Measurements from ENCODE around the gene RHOD.

The RHOD gene

GRCh38 chr11:67056267-67057204 is at the start of gene RHOD:
RHOD (plus strand) TSS chr11:67056847; CDS start chr11:67056903, 56 bp downstream.
- no peak for FAIRE-seq

DNA sequence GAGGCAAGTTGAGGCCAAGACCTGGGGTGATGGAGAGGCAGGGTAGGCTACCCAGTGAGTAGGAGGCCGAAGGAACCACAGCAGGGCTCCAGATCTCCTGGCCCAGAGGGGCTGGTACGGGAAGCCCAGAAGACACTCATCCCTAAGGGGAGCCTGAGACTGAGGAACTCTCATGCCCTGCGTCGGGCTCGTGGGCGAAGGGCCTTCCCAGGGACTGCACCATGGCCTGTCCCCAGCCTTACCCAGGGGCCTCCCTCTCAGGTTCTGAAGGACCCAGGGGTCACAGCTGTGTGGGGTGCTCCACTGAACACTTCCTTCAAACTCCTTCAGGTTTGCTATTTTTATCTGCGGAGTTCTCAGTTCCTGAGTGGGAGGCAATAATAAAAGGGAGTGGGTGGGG is 49.5 kb upstream of the RHOD start:
- FAIRE-seq = no peak

GRCh38 chr11:67010296-67010905 is 46.2 kb upstream of the RHOD start:
- no peak for FAIRE-seq

DNA sequence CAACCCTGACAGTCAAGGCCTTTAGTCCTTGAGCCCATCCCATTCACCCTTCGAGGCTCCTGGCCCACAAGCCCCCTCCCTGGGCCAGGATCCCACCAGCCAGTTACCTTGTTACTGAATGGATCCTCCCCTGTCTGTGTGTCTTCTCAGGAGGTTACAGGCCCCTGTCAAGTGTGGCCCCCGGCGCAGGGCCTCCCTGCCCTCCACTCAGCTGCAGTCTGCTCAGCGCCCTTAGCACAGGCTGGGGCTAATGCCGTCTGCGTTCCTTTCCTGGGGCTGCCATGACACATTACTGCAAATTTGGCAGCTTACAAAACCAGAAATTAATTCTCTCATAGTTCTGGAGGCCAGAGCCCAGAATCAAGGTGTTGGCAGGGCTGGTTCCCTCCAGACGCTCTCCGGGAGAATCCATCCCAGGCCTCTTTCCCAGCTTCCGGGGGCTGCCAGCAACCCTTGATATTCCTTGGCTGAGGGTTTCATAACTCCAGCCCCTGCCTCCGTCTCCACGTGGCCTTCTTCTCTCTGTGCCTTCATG is 43.1 kb upstream of the RHOD start:
- no peak for FAIRE-seq

DNA sequence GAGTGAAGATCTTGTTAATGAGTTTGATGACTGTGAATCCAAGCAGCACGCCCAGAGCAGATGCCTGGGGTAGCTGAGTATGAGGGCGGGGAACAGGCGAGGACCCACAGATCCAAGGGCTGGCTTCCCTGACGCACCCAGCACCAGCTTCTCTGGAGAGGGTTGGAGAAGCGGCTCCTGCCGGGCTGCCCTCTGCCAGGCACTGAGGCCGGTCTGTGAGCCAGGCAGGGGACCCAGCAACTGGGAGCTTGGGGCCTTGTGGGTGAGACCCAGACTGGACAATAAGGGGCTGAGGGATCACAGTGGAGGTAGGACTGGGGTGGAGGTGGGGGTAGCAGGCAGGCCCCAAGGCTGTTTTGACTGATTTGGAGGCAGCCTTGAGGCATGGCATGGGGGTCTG is 42.3 kb upstream of the RHOD start:
- FAIRE-seq = no peak

DNA sequence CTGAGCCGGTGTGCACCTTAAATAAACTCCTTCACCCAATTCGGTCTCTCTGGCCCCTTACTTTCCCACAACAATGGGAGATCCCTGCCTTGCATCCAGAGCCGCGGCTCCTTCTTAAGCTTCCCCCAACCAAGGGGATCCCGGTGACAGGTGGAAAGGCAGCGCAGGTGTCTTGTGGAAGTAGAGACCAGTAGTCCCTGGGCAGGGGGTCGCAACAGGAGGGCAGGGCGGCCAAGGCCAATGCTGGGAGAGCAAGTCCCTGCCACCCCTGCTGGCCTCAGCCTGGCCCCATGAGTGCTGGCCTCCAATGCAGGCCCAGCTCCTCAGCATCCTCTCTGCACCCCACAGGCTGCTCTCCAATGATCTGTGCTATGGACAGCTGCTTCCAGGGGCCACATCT is 41.6 kb upstream of the RHOD start:
- no peak for FAIRE-seq

GRCh38 chr11:67016550-67016949 is 40.1 kb upstream of the RHOD start:
- FAIRE-seq = no peak

DNA sequence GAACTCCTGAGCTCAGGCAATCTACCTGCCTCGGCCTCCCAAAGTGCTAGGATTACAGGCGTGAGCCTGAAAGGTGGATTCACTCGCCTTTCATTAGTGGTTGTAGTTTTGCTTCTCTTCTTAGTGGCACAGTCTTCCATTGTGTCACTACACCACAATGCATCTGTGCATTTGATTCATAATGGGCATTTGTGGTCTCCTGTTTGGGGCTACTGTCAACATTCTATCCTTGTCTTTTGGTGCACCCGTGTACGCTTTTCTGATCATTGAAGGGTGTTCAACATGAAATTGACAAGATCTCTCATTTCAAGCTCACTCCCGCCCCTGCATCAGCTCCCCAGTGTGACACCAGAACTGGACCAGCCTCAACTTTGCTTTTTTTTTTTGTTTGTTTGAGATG is 35.7 kb upstream of the RHOD start:
- no peak for FAIRE-seq

DNA sequence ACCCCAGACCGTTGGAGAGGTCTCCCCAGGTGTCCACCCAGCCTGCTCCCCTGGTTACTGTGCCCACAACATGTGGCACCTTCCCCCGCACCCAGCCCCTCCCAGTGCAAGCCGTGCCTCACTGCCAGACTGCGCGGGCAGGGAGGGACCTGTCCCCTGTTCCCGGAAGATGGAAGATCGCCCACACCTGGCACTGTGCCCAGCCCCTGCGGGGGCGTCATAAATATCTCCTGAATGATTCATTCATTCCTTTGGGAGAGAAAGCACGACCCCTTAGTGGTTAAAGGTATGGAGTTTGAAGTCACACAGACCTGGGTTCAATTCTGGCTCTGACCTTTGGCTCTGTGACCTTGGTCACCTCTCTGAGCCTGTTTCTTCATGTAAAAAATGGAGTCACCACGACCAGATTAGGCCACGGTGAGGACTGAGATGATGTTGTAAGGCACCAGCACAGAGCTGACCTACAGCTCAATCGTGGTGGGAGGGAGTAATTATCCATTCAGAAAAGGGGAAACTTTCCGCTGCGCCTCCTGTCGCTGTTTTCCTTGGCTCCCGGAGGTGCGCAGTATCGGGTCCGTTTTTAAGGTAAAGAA is 34.2 kb upstream of the RHOD start:
- FAIRE-seq = no peak

DNA sequence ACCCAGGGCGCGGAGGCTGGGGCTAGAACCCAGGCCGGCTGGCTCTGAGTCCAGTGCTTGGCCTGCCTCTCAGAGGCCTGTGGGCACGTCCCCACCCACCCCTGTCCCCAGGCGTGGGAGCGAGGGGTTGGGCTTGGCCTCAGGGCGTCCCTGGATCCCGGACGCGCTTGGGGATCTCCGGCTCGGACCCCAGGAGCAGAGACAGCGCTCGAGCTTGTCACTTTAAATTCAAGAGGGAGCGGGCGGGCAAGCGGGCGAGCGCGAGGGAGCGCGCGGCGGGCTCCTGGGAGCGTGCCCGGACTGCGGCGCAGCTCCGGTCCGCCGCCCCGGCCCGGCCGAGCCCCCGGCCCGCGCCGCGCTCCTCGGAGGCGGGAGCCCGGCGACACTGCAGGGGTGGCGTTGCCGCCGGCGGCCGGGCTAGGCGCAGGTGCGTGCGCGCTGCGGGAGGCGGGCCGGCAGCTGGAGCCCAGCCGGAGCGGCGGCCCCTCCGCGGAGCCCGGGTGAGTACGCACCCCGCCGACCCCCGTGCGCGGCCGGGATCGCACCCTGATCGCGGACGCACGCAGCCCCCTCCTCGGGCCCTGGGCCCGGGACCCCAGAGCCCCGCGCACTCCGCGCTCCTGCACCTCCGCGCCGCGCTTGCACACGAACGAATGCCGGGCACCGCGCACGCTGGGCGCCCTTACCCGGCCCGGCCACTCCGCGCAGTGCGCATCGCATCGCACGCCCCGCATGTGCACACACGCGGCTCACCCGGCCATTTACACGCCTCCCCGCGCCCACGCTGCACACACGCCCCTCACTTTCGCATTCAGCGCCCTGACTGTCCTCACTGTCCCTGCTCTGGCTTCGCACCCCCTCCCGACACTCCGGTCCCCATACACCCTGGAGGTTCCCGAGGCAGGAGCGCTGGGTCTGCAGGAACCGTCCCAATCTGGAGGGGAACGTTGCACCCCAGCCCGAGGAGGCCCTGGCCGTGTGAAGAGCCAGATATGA is 33.4 kb upstream of the RHOD start, which contains the start of gene SYT12:
TSS of gene SYT12 (plus strand) at position 174 of the 996 bp plus-strand sequence. CDS start 7,011 bp downstream, outside the sequence.
- no peak for FAIRE-seq

DNA sequence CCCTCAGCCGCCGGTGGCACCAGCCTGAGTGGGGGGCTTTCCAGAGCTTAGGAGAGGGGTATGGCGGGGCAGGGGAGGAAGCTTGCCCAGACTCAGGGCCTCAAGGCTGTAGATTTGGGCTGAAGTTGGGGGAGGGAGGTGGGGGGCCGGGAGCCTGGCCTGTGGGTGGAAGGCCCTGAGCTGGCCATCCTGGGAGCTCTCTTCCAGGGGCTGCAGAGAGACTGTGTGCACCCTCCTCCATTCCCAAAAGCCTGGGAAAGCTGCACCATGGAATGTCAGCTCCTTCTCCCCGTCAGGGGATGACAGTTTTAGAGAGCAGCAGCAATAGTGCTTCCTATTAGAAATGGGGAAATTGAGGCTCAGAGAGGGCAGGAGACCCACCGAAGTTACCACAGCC is 32.7 kb upstream of the RHOD start:
- no peak for FAIRE-seq

DNA sequence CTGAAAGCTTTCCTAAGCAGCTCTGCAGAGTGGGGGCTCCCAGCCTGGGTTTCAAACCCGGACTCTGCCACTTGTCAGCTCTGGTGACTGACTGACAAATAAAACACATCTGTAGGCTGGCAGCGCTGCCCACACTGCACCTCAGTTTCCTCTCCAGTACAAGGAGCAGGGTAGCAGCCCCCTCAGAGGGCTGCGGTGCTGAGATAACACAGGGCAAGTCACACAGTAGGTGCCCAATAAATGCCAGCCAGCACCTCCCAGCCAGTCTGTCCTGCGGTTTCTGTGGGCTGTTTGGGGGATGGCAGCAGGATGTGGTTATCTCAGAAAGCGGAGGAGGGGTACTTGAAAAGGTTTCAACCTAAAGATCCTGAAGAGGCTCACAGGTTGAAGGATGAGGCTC is 32.2 kb upstream of the RHOD start:
- FAIRE-seq = no peak

GRCh38 chr11:67024966-67025365 is 31.7 kb upstream of the RHOD start:
- FAIRE-seq = no peak

DNA sequence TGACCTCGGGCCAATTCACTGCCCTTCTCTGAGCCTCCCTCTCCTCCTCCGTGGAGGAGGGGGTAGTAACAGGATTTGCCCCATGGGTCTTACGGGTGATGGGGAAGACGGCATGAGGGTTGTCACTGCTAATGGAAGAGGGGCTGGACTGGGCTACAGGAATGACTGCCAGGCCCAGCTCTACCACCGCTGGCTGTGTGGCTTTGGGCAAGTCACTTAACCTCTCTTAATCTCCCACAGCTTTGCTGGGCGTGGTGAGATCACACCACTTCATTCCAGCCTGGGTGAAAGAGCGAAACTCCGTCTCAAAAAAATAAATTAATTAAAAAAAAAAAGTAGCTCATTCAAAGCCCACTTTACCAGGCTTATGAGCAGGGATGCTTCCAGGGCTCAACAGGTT is 30.9 kb upstream of the RHOD start:
- FAIRE-seq = no peak

DNA sequence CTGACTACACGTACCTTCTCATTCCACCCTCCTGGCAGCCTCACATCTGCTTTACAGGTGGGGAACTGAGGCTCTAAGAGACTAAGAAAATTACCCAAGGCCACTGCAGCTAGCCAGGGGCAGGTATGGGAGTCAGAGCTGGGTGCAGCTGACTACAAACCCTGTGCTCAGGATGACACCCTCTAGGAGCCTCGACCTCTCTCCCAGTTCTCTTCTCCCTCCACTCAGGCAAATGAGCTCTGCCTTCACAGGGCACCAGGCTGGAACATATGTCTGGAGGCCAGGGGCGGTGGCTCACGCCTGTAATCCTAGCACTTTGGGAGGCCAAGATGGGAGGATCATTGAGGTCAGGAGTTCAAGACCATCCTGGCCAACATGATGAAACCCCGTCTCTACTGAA is 29.7 kb upstream of the RHOD start:
- no peak for FAIRE-seq

DNA sequence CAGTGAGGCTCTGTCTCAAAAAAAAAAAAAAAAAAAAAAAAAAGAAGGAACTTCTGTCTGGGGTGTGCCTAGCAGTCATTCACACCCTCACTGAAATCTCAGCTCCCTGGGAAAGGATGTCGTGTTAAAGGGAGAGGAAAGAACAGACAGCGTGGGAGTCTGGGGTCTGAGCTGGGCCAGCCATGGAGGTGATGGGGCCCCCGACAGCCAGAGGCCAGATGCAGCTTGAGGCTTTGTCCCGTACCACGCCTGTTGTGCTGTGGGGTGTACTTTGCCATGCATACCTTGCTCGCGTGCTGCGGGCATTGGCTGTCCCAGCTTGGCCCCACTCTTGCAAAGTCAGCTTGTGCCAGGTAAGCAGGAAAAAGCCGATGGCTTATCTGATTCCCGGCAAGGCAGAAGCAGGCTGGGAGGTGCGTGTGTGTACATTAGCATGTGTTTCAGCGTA is 29.1 kb upstream of the RHOD start:
- FAIRE-seq = no peak

GRCh38 chr11:67027943-67028542 is 28.6 kb upstream of the RHOD start:
- FAIRE-seq = no peak

DNA sequence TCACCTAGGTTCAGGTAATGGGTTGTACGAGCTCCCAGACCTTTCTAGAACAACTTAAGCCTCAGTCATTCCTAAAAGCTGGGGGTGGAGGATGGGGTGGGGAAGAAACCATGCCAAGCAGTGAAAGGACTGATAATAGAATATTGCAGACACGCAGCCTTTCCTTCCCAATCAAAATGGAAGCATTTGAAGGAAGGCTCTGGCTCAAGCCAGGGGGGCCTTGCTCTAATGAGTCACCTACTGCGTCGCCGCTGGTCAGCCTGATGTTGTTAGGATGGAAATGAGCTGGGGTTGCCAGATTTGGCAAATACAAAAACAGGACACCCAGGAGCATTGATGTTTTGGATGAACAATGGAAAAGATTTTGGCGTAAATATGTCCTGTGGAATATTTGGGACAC is 27.5 kb upstream of the RHOD start:
- no peak for FAIRE-seq

DNA sequence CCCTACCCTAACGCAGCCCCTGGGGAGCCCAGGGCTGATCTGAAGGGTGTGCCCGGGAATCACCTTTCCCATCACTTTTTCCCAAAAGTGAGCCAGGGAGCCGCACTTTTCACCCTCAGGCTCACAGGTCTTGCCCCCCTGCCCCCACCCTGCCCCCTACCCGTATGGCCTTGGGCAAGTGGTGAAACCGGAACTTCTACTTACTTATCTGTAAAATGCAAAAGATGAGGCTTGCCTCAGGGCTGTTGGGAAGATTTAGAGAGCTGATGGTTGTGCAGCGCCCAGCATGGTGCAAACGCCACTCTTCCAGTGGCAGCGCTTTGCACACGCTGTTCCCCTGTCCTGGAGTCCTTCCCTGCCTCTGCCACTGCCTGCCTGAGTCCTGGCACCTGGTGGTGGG is 25.7 kb upstream of the RHOD start:
- FAIRE-seq = no peak

GRCh38 chr11:67031791-67032561 is 24.7 kb upstream of the RHOD start:
- FAIRE-seq = no peak

All from endometrium (tissue), 2 donors.